Stimulated activated CD8-positive, alpha-beta memory T cell treated with anti-CD3 and anti-CD28 coated beads, Interleukin-15, amount 100 ng/mL, for 24 hours (primary cell): Measurements from ENCODE around the gene PAX3.

Experiments used
- DNase-seq: peaks from one replicate; pipeline ENCODE4 v3.0.0-alpha.2; 2020; ENCODE audit warnings: low read depth

Gene PAX3

GRCh38 chr2:222310747-222311318 lies 12.0 kb upstream of the PAX3 start:
- no peak for DNase-seq

GRCh38 chr2:222309766-222310165 lies 11.0 kb upstream of the PAX3 start:
- DNase-seq, result no peak

DNA sequence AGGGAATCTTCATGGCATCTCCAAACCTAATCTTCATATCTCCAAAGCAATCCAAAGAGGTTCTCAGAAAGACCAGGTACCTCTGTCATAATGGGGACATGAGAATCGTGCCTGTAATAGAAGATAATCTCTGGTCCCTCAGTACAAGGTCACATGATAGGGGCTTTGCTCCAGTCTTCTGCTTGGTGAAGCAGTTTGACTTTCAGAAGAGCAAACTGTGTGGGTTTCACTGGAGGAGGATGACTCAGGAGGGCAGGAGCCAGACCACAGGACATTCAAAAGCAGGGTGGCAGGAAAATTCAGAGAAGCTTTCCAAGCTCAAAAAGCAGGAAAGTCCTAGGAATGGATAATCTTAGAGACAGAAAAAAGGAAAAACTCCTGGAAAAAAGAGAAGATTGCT lies 10.6 kb upstream of the PAX3 start:
- DNase-seq, result no peak

GRCh38 chr2:222307978-222308730 lies 9.4 kb upstream of the PAX3 start:
- no peak for DNase-seq

- DNase-seq, result no peak
These were observed 8.5 kb upstream of the PAX3 start for GRCh38 chr2:222307143-222307756.

GRCh38 chr2:222306393-222307142 lies 7.8 kb upstream of the PAX3 start:
- DNase-seq, result no peak

DNA sequence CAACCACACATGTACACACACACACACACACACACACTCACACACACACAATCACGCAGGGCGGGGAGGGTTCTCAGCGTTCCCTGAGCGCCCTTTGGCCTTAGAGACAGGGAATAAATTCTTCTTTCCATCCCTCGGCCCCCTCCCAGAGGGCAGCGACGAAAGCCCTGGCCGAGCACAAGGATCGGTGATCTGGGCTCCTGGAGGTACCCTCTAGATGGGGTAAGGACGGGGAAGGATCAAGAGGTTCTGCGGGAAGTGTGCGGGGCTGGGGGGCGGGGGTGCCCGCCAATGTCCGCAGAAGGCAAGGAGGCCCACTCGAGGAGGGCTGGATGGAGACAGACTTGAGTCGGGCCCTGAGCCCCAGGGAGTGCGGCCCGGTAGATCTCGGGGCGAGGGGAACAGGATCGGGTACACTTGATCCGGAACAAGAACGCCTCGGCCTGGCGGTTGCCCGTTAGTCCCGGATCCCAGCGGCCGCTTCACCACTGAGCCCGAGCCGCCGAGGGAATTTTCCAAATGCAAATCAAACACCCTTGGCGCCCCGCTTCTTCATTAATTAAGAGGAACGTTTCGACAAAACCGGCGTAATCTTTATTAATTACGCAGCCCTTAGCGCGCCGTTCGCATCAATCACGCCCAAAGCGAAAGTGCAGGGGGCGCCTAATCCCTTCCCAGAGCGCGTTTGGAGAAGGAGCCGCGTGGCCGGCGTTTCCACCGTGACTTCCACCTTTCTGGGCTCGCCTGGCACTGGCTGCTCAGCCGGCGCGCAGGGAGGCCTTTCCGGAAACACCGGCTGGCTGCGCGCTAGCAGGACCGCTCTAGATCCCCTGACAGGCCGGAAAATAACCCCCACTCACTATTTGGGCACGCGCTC lies 7.0 kb upstream of the PAX3 start:
- no peak for DNase-seq

GRCh38 chr2:222304737-222305515 lies 6.1 kb upstream of the PAX3 start:
- no peak for DNase-seq

DNA sequence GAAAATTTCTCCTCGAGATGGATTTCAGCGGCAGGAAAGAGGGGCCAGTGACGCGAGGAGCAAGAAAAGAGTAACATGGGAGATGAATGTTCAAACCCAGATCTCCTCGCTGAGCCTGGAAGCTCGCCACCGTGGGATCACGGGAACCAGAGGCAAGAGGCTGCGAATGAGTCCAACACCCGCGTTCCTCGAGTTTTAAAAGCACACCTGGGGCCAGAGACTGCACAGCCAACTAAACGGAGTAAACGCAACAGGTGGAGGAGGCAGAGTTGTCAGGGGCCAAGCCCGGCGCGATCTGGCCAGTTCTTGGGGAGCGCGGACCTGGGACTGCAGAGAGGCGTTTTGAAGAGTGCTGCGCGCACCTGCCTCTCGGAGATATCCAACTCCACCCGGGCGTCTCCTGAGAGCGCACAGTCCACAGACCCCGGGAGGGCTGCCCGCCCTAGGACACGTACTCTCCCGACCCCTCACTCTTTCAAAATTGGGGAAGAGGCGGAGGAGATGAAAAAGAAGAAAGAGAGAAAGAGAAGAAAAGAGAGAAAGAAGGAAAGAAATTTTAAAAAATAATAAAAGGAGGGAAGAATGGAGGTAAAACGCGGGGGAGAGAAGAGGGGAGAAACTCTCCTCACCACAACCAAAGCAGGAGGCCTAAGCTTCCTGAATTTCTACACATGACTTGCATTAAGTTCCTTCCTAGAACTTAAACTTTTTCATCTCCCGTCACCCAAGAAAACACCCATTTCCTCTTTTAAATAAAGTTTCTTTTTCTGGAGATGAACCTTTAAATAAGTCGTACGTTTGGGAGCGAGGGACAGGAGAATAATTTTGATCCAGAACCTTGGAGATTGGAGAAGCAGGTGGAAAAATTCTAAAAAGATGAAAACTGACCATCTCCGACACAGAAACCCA lies 5.3 kb upstream of the PAX3 start:
- DNase-seq, result no peak

DNA sequence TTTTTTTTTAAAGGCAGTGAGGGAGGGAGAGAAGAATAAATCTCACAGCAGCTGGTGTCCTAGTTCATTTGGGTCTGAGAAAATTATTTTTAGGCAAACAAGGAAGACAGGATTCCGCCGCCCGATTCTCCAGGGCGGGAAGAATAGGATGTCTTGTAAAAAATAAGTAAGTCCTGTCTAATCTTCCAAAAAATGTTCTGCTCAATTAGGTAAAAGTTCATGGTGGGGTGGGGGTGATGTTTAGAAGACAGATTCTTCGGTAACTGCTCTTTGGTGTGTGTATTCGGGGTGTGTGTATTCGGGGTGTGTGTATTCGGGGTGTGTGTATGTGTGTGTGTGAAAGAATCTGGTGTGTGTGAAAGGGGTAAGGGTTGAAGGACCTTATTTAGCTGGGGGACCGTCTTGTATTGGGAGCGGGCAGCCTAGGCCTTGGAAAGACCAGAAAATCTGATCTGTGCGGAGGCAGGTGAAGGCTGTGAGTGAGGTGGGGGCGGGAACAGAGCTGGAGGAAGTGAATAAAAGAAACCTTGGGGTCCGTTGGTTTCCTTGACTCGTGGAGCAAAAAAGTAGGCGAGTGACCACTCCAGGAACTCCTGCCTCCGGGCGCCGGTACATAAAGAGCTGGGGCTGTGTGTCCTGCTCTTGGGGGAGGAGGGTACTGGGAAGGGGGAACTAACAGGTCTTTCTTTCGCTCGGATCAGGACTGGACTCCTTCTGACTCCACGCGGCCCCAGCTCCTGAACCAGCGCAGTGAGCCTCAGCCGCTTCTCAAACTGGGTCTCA lies 4.4 kb upstream of the PAX3 start:
- DNase-seq, result no peak

DNA sequence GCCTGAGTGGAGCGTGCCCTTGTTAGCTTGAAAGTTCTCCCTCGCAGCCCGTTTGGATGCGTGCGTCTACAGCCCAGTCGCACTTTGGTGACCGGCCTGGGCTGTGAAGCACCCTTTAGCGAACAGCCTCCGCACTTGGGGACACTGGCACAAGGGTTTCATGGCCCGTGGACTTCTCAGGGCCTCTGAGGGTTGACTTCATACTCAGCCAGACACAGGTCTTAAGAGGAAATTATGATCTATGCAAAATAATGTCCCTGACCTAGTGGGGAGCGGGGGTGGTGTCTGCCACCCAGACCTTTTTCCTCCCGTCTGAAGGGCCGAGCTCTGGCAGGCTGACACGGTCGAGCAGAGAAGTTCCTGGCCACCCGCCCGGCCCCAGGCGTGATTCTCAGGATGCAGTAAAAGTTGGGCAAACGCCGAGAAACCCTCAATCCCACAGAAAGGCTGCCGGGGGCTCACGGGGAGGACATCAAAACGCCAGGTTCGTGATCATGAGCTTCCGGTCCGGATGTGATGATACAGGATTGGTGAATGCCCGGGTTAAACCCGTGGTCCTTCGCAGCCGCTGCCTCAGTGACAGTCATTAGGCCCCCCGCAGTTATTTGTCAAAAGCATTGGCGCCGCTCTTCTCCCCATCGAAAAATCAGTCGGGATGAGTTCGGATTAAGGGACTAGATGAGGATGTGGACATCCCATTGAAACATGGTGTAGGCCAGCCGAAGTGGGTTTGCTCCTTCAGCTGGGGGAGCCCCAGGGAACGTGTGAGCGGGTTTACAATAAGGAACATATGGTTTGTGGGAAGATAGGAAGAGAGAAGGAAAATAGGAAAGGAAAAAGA lies 3.6 kb upstream of the PAX3 start:
- DNase-seq, result no peak

DNA sequence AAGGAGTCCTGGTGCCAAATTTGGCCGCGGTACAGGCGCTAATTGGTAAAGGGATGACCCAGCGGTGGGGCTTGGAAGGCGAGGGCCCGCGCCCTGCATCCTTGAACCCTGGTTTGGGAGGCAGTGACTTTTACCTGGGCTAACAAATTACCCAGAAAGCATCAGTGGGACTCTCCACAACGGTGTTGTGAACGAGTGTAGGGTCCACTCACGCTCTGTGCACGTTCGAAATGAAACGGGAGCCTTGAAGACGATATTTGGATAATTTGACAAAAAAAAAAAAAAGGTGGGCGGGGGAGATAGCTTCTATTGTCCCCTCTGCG lies 3.0 kb upstream of the PAX3 start:
- DNase-seq, result no peak

DNA sequence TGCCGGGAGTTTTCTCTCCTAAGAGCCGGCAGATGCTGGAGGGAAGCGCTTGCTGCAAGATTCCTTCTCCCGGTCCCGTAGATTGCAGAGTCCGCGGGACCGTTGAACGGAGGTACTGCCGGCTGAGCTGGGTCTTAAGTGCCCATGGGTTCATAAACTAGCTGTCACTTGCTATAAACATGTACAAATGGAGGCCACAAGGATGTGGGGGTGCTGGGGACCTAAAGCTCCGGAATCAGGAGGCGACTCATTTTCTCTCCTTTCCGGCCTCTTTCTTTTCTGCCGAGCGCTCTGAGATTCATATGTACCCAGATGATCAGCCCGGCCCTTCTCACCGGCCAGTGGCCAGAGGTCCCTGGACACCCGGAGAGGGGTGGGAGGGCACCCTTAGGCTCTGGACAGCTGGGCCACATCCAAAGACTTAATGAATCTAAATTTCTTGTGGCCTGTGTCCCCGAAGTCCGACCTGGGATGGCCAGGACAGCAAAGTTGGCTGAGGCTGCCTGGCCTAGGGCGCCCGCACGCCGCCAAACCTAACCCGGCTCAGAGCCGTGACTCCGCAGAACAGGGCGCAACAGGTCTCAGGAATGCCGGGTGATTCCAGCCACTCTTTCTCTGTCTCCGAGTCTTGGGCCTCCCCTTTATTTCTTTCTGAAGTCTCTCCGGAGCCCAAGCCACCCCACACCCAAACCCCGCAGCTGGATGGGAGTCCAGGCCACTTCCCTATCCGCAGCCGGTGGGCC lies 2.4 kb upstream of the PAX3 start:
- DNase-seq, result no peak

DNA sequence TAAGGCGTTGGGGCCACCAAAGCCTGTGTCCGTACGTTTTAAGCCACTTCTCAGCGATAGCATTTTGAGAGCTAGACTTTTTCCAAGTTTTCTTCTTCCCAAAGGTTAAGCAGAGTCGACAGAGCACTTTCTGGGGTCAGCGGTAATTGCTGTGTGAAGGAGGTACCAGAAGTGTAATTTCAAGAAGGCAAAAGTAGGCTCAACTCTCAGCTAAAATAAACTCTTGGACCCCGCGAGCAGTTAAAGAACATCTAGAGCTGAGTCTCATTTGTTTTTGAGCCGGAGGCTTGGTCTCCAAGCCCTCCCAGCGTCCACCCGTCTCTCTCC lies 1.9 kb upstream of the PAX3 start:
- no peak for DNase-seq

- no peak for DNase-seq
These were observed 1.3 kb upstream of the PAX3 start for GRCh38 chr2:222299906-222300725.

DNA sequence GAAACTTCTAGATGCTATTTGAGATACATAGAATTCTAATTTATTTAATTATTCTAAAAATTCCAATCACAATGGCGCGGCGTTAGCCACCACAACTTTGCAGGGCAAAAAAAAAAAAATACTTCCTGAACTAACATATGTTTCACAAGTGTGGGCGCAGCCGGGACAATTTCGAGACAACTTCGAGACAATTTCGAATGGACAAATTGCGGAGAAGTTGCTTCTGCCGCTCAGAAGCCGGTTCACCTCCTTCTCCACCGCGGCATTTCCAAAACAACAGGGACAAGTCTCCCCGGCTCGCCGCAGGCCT lies 842 bp downstream of the PAX3 start:
- DNase-seq, result no peak

DNA sequence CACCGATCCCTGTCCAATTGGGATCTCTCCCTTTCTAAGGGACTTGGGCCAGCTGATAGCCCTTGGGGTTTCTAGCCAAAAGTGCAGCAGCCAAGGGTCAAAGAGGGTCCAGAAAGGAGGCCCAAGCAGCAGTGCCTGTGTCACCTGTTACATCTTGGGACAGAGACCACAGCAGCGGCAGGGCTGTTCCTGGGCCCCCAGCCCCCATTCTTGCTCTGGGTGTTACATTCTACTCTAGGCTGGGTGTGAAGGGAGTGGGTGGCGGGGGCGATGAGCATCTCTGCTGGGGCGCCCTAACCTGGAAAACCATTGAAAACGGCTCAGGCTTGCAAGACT lies 1.2 kb downstream of the PAX3 start:
- DNase-seq, result no peak
